HCT116 (cell line): ENCODE results near the gene TEKTIP1. TPM values are rescaled to one million over a fixed set of nuclear protein-coding genes. Genes with fewer than 3 reads are reported as not detected.

ENCODE experiments used
- ATAC-seq: fragments of 200-7000 bp; cut with Tn5 transposase; 2 replicates; pipeline ENCODE4 v1.9.1; 2020; ENCODE audit warnings: mild to moderate bottlenecking, moderate library complexity
- BruUV-seq: library from RNA; stranded (reverse); fragments of 400-500 nt; replicated peaks from 2 replicates; lab custom pipeline; 2021; lab: Mats Ljungman, UMichigan
- CTCF ChIA-PET: fragments of 300-600 bp; sonication (Branson Sonifier 250); formaldehyde crosslinking; loops from one replicate; lab custom pipeline; 2021; ENCODE audit warnings: antibody characterized with exemption; lab: Charles Lee
- POLR2A ChIA-PET: fragments of 300-600, 350-600 bp; sonication (Branson Sonifier 250); formaldehyde crosslinking; loops from one replicate; lab custom pipeline; 2021; ENCODE audit warnings: antibody characterized with exemption; lab: Charles Lee
- RAD21 ChIA-PET, 2 experiments: fragments of 300-600 bp; sonication (Branson Sonifier 250); formaldehyde crosslinking; loops; one replicate each; lab custom pipeline; 2023; ENCODE audit warnings: low total read pairs in 2 of 2; ENCODE audit not compliant: uncharacterized antibody in 2 of 2, unreplicated experiment in 2 of 2, low non-redundant PET in 1 of 2; lab: Charles Lee
- DNase-seq: peaks from one replicate; pipeline ENCODE4 v3.0.0-alpha.2; 2010; ENCODE audit warnings: low read depth, low spot score
- H2AFZ ChIP-seq: fragments of 200-600 bp; shearing (Covaris generic), sonication (generic); 2 replicates; pipeline ENCODE4 v1.6.1; 2017; ENCODE audit warnings: low read depth, mixed run types, mixed read lengths, antibody characterized with exemption, low read length; ENCODE audit not compliant: poor library complexity, severe bottlenecking
- H3K27ac ChIP-seq: 2 replicates; pipeline ENCODE4 v1.5.1; 2012; ENCODE audit warnings: low read depth, low read length
- H3K27me3 ChIP-seq: fragments of 200-600 bp; sonication (generic); 2 replicates; pipeline ENCODE4 v1.6.1; 2016; ENCODE audit warnings: mixed run types, low read length, mixed read lengths; ENCODE audit not compliant: insufficient read depth
- H3K36me3 ChIP-seq, 2 experiments: fragments of 200-500 bp in 1 of 2; fragments of 200-600 bp in 1 of 2; sonication (Bioruptor generic) in 1 of 2; sonication (generic) in 1 of 2; 2 replicates each; pipeline versions ENCODE4 v1.5.1 to v1.6.1; 2014 to 2016; ENCODE audit warnings: low read length in 2 of 2, inconsistent platforms in 1 of 2, mixed read lengths in 1 of 2, mixed run types in 1 of 2; ENCODE audit not compliant: insufficient read depth in 2 of 2, control insufficient read depth in 1 of 2
- H3K4me1 ChIP-seq, 2 experiments: fragments of 200-600 bp in 1 of 2; sonication (generic) in 1 of 2; 2 replicates each; pipeline versions ENCODE4 v1.5.1 to v1.6.1; 2012 to 2017; ENCODE audit warnings: low read length in 2 of 2, inconsistent platforms in 1 of 2, mild to moderate bottlenecking in 1 of 2, mixed read lengths in 1 of 2, mixed run types in 1 of 2, moderate library complexity in 1 of 2; ENCODE audit not compliant: insufficient read depth in 2 of 2, control insufficient read depth in 1 of 2
- H3K4me2 ChIP-seq: fragments of 200-600 bp; sonication (generic); 2 replicates; pipeline ENCODE4 v1.6.1; 2017; ENCODE audit warnings: mixed run types, low read length, mixed read lengths
- H3K4me3 ChIP-seq, 2 experiments: fragments of 200-600 bp in 1 of 2; sonication (generic) in 1 of 2; replicated peaks in 1 of 2; 2 replicates each; pipeline ENCODE4 v1.5.1; 2011 to 2016; ENCODE audit warnings: low read length in 2 of 2, control low read depth in 1 of 2, low read depth in 1 of 2, mild to moderate bottlenecking in 1 of 2, mixed read lengths in 1 of 2, mixed run types in 1 of 2
- H3K79me2 ChIP-seq: fragments of 200-600 bp; sonication (generic); 2 replicates; pipeline ENCODE4 v1.6.1; 2017; ENCODE audit warnings: mild to moderate bottlenecking, mixed run types, low read length, moderate library complexity, mixed read lengths; ENCODE audit not compliant: insufficient read depth
- H3K9ac ChIP-seq: fragments of 200-600 bp; sonication (generic); 2 replicates; pipeline ENCODE4 v1.6.1; 2016; ENCODE audit warnings: low read length, mixed read lengths
- H3K9me2 ChIP-seq: fragments of 200-600 bp; sonication (generic), shearing (Covaris generic); 2 replicates; pipeline ENCODE4 v1.6.1; 2017; ENCODE audit warnings: mixed run types, mild to moderate bottlenecking, moderate library complexity; ENCODE audit not compliant: insufficient read depth
- H3K9me3 ChIP-seq, 2 experiments: fragments of 200-500 bp in 1 of 2; fragments of 200-600 bp in 1 of 2; sonication (Bioruptor generic) in 1 of 2; sonication (generic) in 1 of 2; 2 replicates each; pipeline ENCODE4 v1.6.1; 2014 to 2017; ENCODE audit warnings: low read length in 2 of 2, mixed read lengths in 2 of 2, inconsistent platforms in 1 of 2, low read depth in 1 of 2, mild to moderate bottlenecking in 1 of 2, mixed run types in 1 of 2, moderate library complexity in 1 of 2; ENCODE audit not compliant: control insufficient read depth in 1 of 2, insufficient read depth in 1 of 2
- H4K20me1 ChIP-seq: fragments of 200-600 bp; sonication (generic), shearing (Covaris generic); 2 replicates; pipeline ENCODE4 v1.6.1; 2017; ENCODE audit warnings: mixed run types, mild to moderate bottlenecking, moderate library complexity; ENCODE audit not compliant: insufficient read depth
- CEBPB ChIP-seq: IDR thresholded peaks from 2 replicates; pipeline ENCODE4 v1.6.1; 2012; ENCODE audit warnings: low read depth
- CTCF ChIP-seq, 3 experiments: fragments of 200-600 bp in 1 of 3; sonication (generic) in 1 of 3; IDR thresholded peaks in 2 of 3; conservative IDR thresholded peaks in 1 of 3; 2 replicates each; pipeline ENCODE4 v1.5.1; 2012 to 2017; ENCODE audit warnings: low read depth in 2 of 3, low read length in 2 of 3, antibody characterized with exemption in 1 of 3, borderline replicate concordance in 1 of 3, control low read depth in 1 of 3, mild to moderate bottlenecking in 1 of 3, mixed read lengths in 1 of 3, mixed run types in 1 of 3, moderate library complexity in 1 of 3; ENCODE audit not compliant: insufficient read depth in 1 of 3
- EGR1 ChIP-seq: IDR thresholded peaks from 2 replicates; pipeline ENCODE4 v1.6.1; 2012; ENCODE audit warnings: low read depth
- MAX ChIP-seq: IDR thresholded peaks from 2 replicates; pipeline ENCODE4 v1.6.1; 2012
- POLR2AphosphoS5 ChIP-seq: IDR thresholded peaks from 2 replicates; pipeline ENCODE4 v1.6.1; 2011; ENCODE audit warnings: mild to moderate bottlenecking, low read depth, low read length, moderate library complexity
- RAD21 ChIP-seq: IDR thresholded peaks from 2 replicates; pipeline ENCODE4 v1.6.1; 2012; ENCODE audit warnings: low read depth, mild to moderate bottlenecking
- TCF7L2 ChIP-seq: IDR thresholded peaks from 2 replicates; pipeline ENCODE4 v1.7.0; 2011; ENCODE audit warnings: borderline replicate concordance, inconsistent platforms; ENCODE audit not compliant: insufficient read depth, insufficient read length; ENCODE audit errors: extremely low read depth
- ZBTB33 ChIP-seq: IDR thresholded peaks from 2 replicates; pipeline ENCODE4 v1.6.1; 2011; ENCODE audit warnings: mild to moderate bottlenecking, low read length, moderate library complexity; ENCODE audit not compliant: insufficient replicate concordance; ENCODE audit errors: extremely low read depth
- intact Hi-C: fragments of 100-400 bp; cut with micrococcal nuclease; formaldehyde crosslinking; loops from 2 replicates; pipeline ENCODE4 v1.10.0; 2022
- total RNA-seq: library from RNA; stranded (reverse); gene quantifications from one replicate; pipeline ENCODE4 v1.2.1, GENCODE V29; 2021; ENCODE audit not compliant: unreplicated experiment

TEKTIP1 gene
- total RNA-seq, 1 experiment from 2014 or later = 1.2 TPM

- TF ChIP-seq CEBPB (no peak), CTCF (IDR thresholded peaks at IDR 0.05 in 2 of 3, conservative IDR thresholded peaks at IDR 0.05 in 1 of 3; ENCODE audit: borderline replicate concordance in 1 of 3, insufficient read depth in 1 of 3, low read depth in 2 of 3, low read length in 2 of 3) (no peak), MAX (no peak)
Observed at GRCh38 chr19:3575949-3576673, 37.1 kb downstream of the TEKTIP1 start (continued).

- ATAC-seq (no peak), DNase-seq (no peak)
- Histone ChIP-seq H3K36me3 (peaks cover 3 to 21% of the 10 kb centered on the region in 2 experiments; a peak in 2 of 4 replicates), H3K9ac (peak overlapping the region; percentile 58; the same call in 1 of the 2 replicates), H3K79me2 (peaks cover 24% of the 10 kb centered on the region; the same call in 1 of the 2 replicates), H3K4me1 (peaks cover 23 to 67% of the 10 kb centered on the region in 2 experiments), H4K20me1 (no peaks in the 10 kb centered on the region; the same call in 1 of the 2 replicates), H2AFZ (no peak overlapping the region), H3K4me2 (peak overlapping the region; percentile 77), H3K9me2 (no peaks in the 10 kb centered on the region), H3K27ac (peak overlapping the region; percentile 71), H3K4me3 (peak overlapping the region; percentile 40 to 54), H3K9me3 (no peaks in the 10 kb centered on the region), H3K27me3 (no peaks in the 10 kb centered on the region)
- BruUV-seq = no TSS peak
- TF ChIP-seq MAX (peak; percentile 26; the same call in 1 of the 2 replicates), ZBTB33 (no peak), RAD21 (no peak), TCF7L2 (no peak), POLR2AphosphoS5 (peak; percentile 76), EGR1 (no peak)
- ChIA-PET CTCF (interaction anchor here (0.7 to 1.4 kb wide), 2 partner anchors 11 to 32 kb away, joined by 3 to 5 read pairs; no protein-coding TSS in a partner anchor), POLR2A (interaction anchor here (0.6 to 1.5 kb wide), 4 partner anchors 10 to 38 kb away, joined by 3 to 6 read pairs (median 4); partner anchors contain the start of gene TEKTIP1), RAD21 (interaction anchor here in 1 of 2 experiments (1.1 kb wide), 1 partner anchor 31 kb away, joined by 5 read pairs; no protein-coding TSS in a partner anchor)
- intact Hi-C loops = loop anchor here (10.0 kb wide), 1 partner anchor 628 kb away; no protein-coding TSS in a partner anchor
Observed at GRCh38 chr19:3576696-3577443, 37.9 kb downstream of the TEKTIP1 start.
